ENCODE data around the gene CXXC5.
A peak's percentile ranks its signal among the peaks of the same experiment; 100 is the strongest.

Gene CXXC5

DNA sequence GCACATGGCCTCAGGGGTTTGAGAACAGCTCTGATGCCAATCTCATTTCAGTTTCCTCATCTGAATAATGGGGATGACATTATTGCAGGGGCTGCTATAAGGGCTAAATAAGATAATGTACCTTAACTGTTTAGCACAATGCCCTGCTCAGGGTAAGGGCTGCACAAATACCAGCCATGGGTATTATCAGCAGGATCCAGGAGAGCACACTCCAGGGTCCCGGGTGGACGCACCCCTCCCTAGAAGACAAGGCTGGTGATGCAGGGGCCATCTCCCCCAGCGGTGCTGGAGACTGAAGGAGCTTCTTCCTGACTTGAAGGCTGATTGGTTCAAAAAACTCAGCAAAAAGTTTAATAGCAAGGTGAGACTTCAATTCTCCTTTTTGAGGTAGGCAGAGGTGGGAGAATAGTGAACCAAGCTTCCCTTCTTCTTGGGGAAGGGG lies 2.7 kb upstream of the CXXC5 start:
- H3K4me1 Mint-ChIP-seq, result peaks cover 72% of the 10 kb centered on the region

DNA sequence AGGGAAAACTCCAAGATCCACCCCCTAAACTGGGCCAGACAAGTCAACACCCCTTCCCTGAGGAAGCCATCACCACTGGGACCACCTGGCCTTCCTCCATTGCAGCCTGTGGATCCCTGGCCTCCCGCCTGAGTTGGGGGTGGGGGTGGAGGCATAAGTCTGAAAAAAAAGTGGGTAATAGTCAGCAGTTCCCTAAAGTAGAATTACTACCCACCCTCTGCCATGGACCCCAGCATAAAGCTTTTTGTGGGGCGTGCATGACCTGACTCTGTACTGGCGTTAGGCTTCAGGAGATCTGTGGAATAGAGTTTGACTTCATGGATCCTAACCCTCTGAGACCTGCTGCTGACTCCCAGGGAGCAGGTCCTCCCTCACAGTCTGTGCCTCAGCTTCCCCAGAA lies 2.0 kb upstream of the CXXC5 start:
- no peak for DNase-seq
- H3K27ac Mint-ChIP-seq, result no peak overlapping the region
- H3K4me3 Mint-ChIP-seq, result peak overlapping the region; percentile 83
- H3K9me3 Mint-ChIP-seq, result no peaks in the 10 kb centered on the region
- H3K27me3 Mint-ChIP-seq (ENCODE audit: low read depth, poor library complexity), result peaks cover 12% of the 10 kb centered on the region
- TF ChIP-seq, protein P1, sequence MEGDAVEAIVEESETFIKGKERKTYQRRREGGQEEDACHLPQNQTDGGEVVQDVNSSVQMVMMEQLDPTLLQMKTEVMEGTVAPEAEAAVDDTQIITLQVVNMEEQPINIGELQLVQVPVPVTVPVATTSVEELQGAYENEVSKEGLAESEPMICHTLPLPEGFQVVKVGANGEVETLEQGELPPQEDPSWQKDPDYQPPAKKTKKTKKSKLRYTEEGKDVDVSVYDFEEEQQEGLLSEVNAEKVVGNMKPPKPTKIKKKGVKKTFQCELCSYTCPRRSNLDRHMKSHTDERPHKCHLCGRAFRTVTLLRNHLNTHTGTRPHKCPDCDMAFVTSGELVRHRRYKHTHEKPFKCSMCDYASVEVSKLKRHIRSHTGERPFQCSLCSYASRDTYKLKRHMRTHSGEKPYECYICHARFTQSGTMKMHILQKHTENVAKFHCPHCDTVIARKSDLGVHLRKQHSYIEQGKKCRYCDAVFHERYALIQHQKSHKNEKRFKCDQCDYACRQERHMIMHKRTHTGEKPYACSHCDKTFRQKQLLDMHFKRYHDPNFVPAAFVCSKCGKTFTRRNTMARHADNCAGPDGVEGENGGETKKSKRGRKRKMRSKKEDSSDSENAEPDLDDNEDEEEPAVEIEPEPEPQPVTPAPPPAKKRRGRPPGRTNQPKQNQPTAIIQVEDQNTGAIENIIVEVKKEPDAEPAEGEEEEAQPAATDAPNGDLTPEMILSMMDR (IDR thresholded peaks at IDR 0.05), result no peak
- peaks cover 66% of the 10 kb centered on the region for H3K4me1 Mint-ChIP-seq
- H3K36me3 Mint-ChIP-seq (ENCODE audit: low read depth), result no peaks in the 10 kb centered on the region

More for the DNA sequence above, 2.7 kb upstream of the CXXC5 start:
- TF ChIP-seq, protein P1 (IDR thresholded peaks at IDR 0.05), result no peak
- Mint-ChIP-seq H3K27me3 (ENCODE audit: low read depth, poor library complexity) (peaks cover 12% of the 10 kb centered on the region), H3K9me3 (no peaks in the 10 kb centered on the region), H3K36me3 (ENCODE audit: low read depth) (no peaks in the 10 kb centered on the region), H3K27ac (no peak overlapping the region), H3K4me3 (no peak overlapping the region)
- no peak for DNase-seq

- Mint-ChIP-seq H3K4me1 (peaks cover 65% of the 10 kb centered on the region), H3K27ac (no peak overlapping the region)
- DNase-seq, result peak; percentile 45
Observed at GRCh38 chr5:139646912-139647505, 1.1 kb upstream of the CXXC5 start.

DNA sequence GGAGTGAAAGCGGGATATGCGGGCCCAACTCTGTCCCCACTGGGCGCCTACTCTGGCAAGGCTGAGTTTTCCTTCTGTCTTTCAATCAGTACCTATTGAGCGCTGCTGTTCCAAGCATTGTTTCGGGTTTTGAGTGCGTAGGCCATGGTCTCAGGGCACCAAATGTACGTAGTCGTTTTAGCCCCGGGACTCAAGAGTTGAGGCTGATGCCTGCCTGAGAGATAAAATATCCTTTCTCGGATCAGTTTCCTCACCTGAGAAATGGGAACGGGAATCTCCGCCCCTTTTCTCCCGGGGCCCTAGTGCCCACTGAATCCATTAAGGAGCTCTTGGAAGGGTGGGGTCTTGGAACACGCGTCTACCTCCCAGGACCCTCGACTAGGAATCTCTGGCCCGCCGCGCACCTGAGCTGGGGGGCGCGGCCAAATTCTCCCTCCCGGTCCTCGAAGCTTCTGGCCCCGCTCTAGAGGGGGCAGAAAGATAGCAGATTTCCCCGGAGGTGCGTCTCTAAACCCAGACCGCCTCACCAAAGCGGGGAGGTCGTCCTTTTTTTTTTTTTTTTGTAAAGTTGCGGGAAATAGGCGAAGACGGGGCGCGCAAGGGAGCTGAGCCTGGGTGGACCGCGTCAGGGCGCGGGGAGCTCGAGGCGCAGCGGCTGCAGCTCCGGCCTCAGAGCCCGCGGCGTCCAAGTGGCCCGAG lies 494 bp upstream of the CXXC5 start:
- peaks cover 65% of the 10 kb centered on the region for H3K4me1 Mint-ChIP-seq
- peak overlapping the region; percentile 83 for H3K4me3 Mint-ChIP-seq
- TF ChIP-seq, protein P1 (IDR thresholded peaks at IDR 0.05), result no peak
- no peaks in the 10 kb centered on the region for H3K9me3 Mint-ChIP-seq
- no peaks in the 10 kb centered on the region for H3K36me3 Mint-ChIP-seq (ENCODE audit: low read depth)
- peaks cover 12% of the 10 kb centered on the region for H3K27me3 Mint-ChIP-seq (ENCODE audit: low read depth, poor library complexity)
- no peak overlapping the region for H3K27ac Mint-ChIP-seq
- peak; percentile 9 for DNase-seq

More at GRCh38 chr5:139646912-139647505, 1.1 kb upstream of the CXXC5 start:
- TF ChIP-seq, protein P1 (IDR thresholded peaks at IDR 0.05), result no peak
- peak overlapping the region; percentile 83 for H3K4me3 Mint-ChIP-seq
- H3K27me3 Mint-ChIP-seq (ENCODE audit: low read depth, poor library complexity), result peaks cover 12% of the 10 kb centered on the region
- no peaks in the 10 kb centered on the region for H3K36me3 Mint-ChIP-seq (ENCODE audit: low read depth)
- no peaks in the 10 kb centered on the region for H3K9me3 Mint-ChIP-seq

- H3K9me3 Mint-ChIP-seq, result no peaks in the 10 kb centered on the region
- TF ChIP-seq, protein P1 (IDR thresholded peaks at IDR 0.05), result no peak
- no peaks in the 10 kb centered on the region for H3K36me3 Mint-ChIP-seq (ENCODE audit: low read depth)
- H3K4me3 Mint-ChIP-seq, result peak overlapping the region; percentile 99
- peak; percentile 49 for DNase-seq
- peaks cover 12% of the 10 kb centered on the region for H3K27me3 Mint-ChIP-seq (ENCODE audit: low read depth, poor library complexity)
- H3K4me1 Mint-ChIP-seq, result peaks cover 65% of the 10 kb centered on the region
- H3K27ac Mint-ChIP-seq, result peak overlapping the region; percentile 99
Observed at GRCh38 chr5:139649082-139649991, 1.2 kb downstream of the CXXC5 start.
